ENCODE results near the gene HK1.
A peak's percentile ranks its signal among the peaks of the same experiment; 100 is the strongest.

The HK1 gene

GRCh38 chr10:69413221-69413865 is 135.0 kb downstream of the HK1 start:
- Histone ChIP-seq H3K4me1 (ENCODE audit: control insufficient read depth in 2 of 2, insufficient read depth in 2 of 2, low read length in 2 of 2) (peaks cover 14 to 16% of the 10 kb centered on the region in 2 donors), H3K36me3 (ENCODE audit: control insufficient read depth in 2 of 2, insufficient read depth in 2 of 2, low read length in 2 of 2) (no peaks in the 10 kb centered on the region), H3K27ac (ENCODE audit: low read depth in 2 of 2, low read length in 2 of 2) (peak overlapping the region in 1 of 2 donors; percentile 48), H3K9ac (ENCODE audit: low read depth in 1 of 2, low read length in 2 of 2) (no peak overlapping the region), H3K27me3 (ENCODE audit: control insufficient read depth in 2 of 2, insufficient read depth in 2 of 2, low read length in 2 of 2) (no peaks in the 10 kb centered on the region), H3K9me3 (ENCODE audit: control insufficient read depth in 2 of 2, low read length in 2 of 2) (no peaks in the 10 kb centered on the region), H3K4me3 (ENCODE audit: low read length in 2 of 2) (no peak overlapping the region)

GRCh38 chr10:69414036-69415018 is 136.0 kb downstream of the HK1 start:
- Histone ChIP-seq H3K9ac (ENCODE audit: low read depth in 1 of 2, low read length in 2 of 2) (no peak overlapping the region), H3K9me3 (ENCODE audit: control insufficient read depth in 2 of 2, low read length in 2 of 2) (no peaks in the 10 kb centered on the region), H3K36me3 (ENCODE audit: control insufficient read depth in 2 of 2, insufficient read depth in 2 of 2, low read length in 2 of 2) (no peaks in the 10 kb centered on the region), H3K27me3 (ENCODE audit: control insufficient read depth in 2 of 2, insufficient read depth in 2 of 2, low read length in 2 of 2) (no peaks in the 10 kb centered on the region), H3K27ac (ENCODE audit: low read depth in 2 of 2, low read length in 2 of 2) (peak overlapping the region in 1 of 2 donors; percentile 46), H3K4me1 (ENCODE audit: control insufficient read depth in 2 of 2, insufficient read depth in 2 of 2, low read length in 2 of 2) (peaks cover 16% of the 10 kb centered on the region in 2 donors), H3K4me3 (ENCODE audit: low read length in 2 of 2) (peak overlapping the region in 1 of 2 donors; percentile 41)

GRCh38 chr10:69415049-69415448 is 136.8 kb downstream of the HK1 start:
- Histone ChIP-seq H3K4me1 (ENCODE audit: control insufficient read depth in 2 of 2, insufficient read depth in 2 of 2, low read length in 2 of 2) (peaks cover 20 to 22% of the 10 kb centered on the region in 2 donors), H3K36me3 (ENCODE audit: control insufficient read depth in 2 of 2, insufficient read depth in 2 of 2, low read length in 2 of 2) (no peaks in the 10 kb centered on the region), H3K27me3 (ENCODE audit: control insufficient read depth in 2 of 2, insufficient read depth in 2 of 2, low read length in 2 of 2) (no peaks in the 10 kb centered on the region), H3K9me3 (ENCODE audit: control insufficient read depth in 2 of 2, low read length in 2 of 2) (no peaks in the 10 kb centered on the region), H3K27ac (ENCODE audit: low read depth in 2 of 2, low read length in 2 of 2) (peak overlapping the region in 1 of 2 donors; percentile 46), H3K4me3 (ENCODE audit: low read length in 2 of 2) (peak overlapping the region in 1 of 2 donors; percentile 41), H3K9ac (ENCODE audit: low read depth in 1 of 2, low read length in 2 of 2) (no peak overlapping the region)

- Histone ChIP-seq H3K9ac (ENCODE audit: low read depth in 1 of 2, low read length in 2 of 2) (no peak overlapping the region), H3K4me1 (ENCODE audit: control insufficient read depth in 2 of 2, insufficient read depth in 2 of 2, low read length in 2 of 2) (peaks cover 20 to 23% of the 10 kb centered on the region in 2 donors), H3K4me3 (ENCODE audit: low read length in 2 of 2) (peak overlapping the region in 1 of 2 donors; percentile 44), H3K27ac (ENCODE audit: low read depth in 2 of 2, low read length in 2 of 2) (peak overlapping the region in 1 of 2 donors; percentile 61), H3K27me3 (ENCODE audit: control insufficient read depth in 2 of 2, insufficient read depth in 2 of 2, low read length in 2 of 2) (no peaks in the 10 kb centered on the region), H3K36me3 (ENCODE audit: control insufficient read depth in 2 of 2, insufficient read depth in 2 of 2, low read length in 2 of 2) (no peaks in the 10 kb centered on the region), H3K9me3 (ENCODE audit: control insufficient read depth in 2 of 2, low read length in 2 of 2) (no peaks in the 10 kb centered on the region)
These were observed 137.7 kb downstream of the HK1 start for GRCh38 chr10:69415951-69416350.

GRCh38 chr10:69416695-69417094 is 138.4 kb downstream of the HK1 start, which contains the start of gene TACR2:
Gene TACR2, minus strand, starts transcription at chr10:69416918. Its CDS starts 595 bp downstream, at chr10:69416323.
- H3K9me3 ChIP-seq (ENCODE audit: control insufficient read depth in 2 of 2, low read length in 2 of 2) = no peaks in the 10 kb centered on the region
- H3K27ac ChIP-seq (ENCODE audit: low read depth in 2 of 2, low read length in 2 of 2) = peak within 1 kb of the TSS; percentile 48 to 61
- H3K36me3 ChIP-seq (ENCODE audit: control insufficient read depth in 2 of 2, insufficient read depth in 2 of 2, low read length in 2 of 2) = no peaks in the 10 kb centered on the region
- peaks cover 20 to 23% of the 10 kb centered on the region in 2 donors for H3K4me1 ChIP-seq (ENCODE audit: control insufficient read depth in 2 of 2, insufficient read depth in 2 of 2, low read length in 2 of 2)
- no peaks in the 10 kb centered on the region for H3K27me3 ChIP-seq (ENCODE audit: control insufficient read depth in 2 of 2, insufficient read depth in 2 of 2, low read length in 2 of 2)
- peak within 1 kb of the TSS in 1 of 2 donors; percentile 44 for H3K4me3 ChIP-seq (ENCODE audit: low read length in 2 of 2)
- H3K9ac ChIP-seq (ENCODE audit: low read depth in 1 of 2, low read length in 2 of 2) = peak within 1 kb of the TSS in 1 of 2 donors; percentile 28

GRCh38 chr10:69417542-69417941 is 139.2 kb downstream of the HK1 start:
- no peaks in the 10 kb centered on the region for H3K9me3 ChIP-seq (ENCODE audit: control insufficient read depth in 2 of 2, low read length in 2 of 2)
- peak overlapping the region in 1 of 2 donors; percentile 28 for H3K9ac ChIP-seq (ENCODE audit: low read depth in 1 of 2, low read length in 2 of 2)

GRCh38 chr10:69418052-69418752 is 139.9 kb downstream of the HK1 start:
- H3K27ac ChIP-seq (ENCODE audit: low read depth in 2 of 2, low read length in 2 of 2) = peak overlapping the region; percentile 48 to 61
- H3K4me3 ChIP-seq (ENCODE audit: low read length in 2 of 2) = peak overlapping the region in 1 of 2 donors; percentile 17
- no peak overlapping the region for H3K9ac ChIP-seq (ENCODE audit: low read depth in 1 of 2, low read length in 2 of 2)
- H3K9me3 ChIP-seq (ENCODE audit: control insufficient read depth in 2 of 2, low read length in 2 of 2) = no peaks in the 10 kb centered on the region
- no peaks in the 10 kb centered on the region for H3K36me3 ChIP-seq (ENCODE audit: control insufficient read depth in 2 of 2, insufficient read depth in 2 of 2, low read length in 2 of 2)
- peaks cover 20 to 26% of the 10 kb centered on the region in 2 donors for H3K4me1 ChIP-seq (ENCODE audit: control insufficient read depth in 2 of 2, insufficient read depth in 2 of 2, low read length in 2 of 2)
- H3K27me3 ChIP-seq (ENCODE audit: control insufficient read depth in 2 of 2, insufficient read depth in 2 of 2, low read length in 2 of 2) = no peaks in the 10 kb centered on the region

More at GRCh38 chr10:69417542-69417941, 139.2 kb downstream of the HK1 start:
- peak overlapping the region; percentile 48 to 61 for H3K27ac ChIP-seq (ENCODE audit: low read depth in 2 of 2, low read length in 2 of 2)
- H3K4me3 ChIP-seq (ENCODE audit: low read length in 2 of 2) = no peak overlapping the region
- H3K36me3 ChIP-seq (ENCODE audit: control insufficient read depth in 2 of 2, insufficient read depth in 2 of 2, low read length in 2 of 2) = no peaks in the 10 kb centered on the region
- H3K4me1 ChIP-seq (ENCODE audit: control insufficient read depth in 2 of 2, insufficient read depth in 2 of 2, low read length in 2 of 2) = peaks cover 20 to 26% of the 10 kb centered on the region in 2 donors
- no peaks in the 10 kb centered on the region for H3K27me3 ChIP-seq (ENCODE audit: control insufficient read depth in 2 of 2, insufficient read depth in 2 of 2, low read length in 2 of 2)

GRCh38 chr10:69419096-69419743 is 140.9 kb downstream of the HK1 start:
- Histone ChIP-seq H3K4me1 (ENCODE audit: control insufficient read depth in 2 of 2, insufficient read depth in 2 of 2, low read length in 2 of 2) (peaks cover 20 to 33% of the 10 kb centered on the region in 2 donors), H3K4me3 (ENCODE audit: low read length in 2 of 2) (no peak overlapping the region), H3K27ac (ENCODE audit: low read depth in 2 of 2, low read length in 2 of 2) (peak overlapping the region; percentile 44 to 68), H3K36me3 (ENCODE audit: control insufficient read depth in 2 of 2, insufficient read depth in 2 of 2, low read length in 2 of 2) (no peaks in the 10 kb centered on the region), H3K9me3 (ENCODE audit: control insufficient read depth in 2 of 2, low read length in 2 of 2) (no peaks in the 10 kb centered on the region), H3K27me3 (ENCODE audit: control insufficient read depth in 2 of 2, insufficient read depth in 2 of 2, low read length in 2 of 2) (no peaks in the 10 kb centered on the region), H3K9ac (ENCODE audit: low read depth in 1 of 2, low read length in 2 of 2) (no peak overlapping the region)

GRCh38 chr10:69419744-69420126 is 141.4 kb downstream of the HK1 start:
- H3K4me1 ChIP-seq (ENCODE audit: control insufficient read depth in 2 of 2, insufficient read depth in 2 of 2, low read length in 2 of 2) = peaks cover 20 to 34% of the 10 kb centered on the region in 2 donors
- H3K9ac ChIP-seq (ENCODE audit: low read depth in 1 of 2, low read length in 2 of 2) = no peak overlapping the region
- no peaks in the 10 kb centered on the region for H3K9me3 ChIP-seq (ENCODE audit: control insufficient read depth in 2 of 2, low read length in 2 of 2)
- no peaks in the 10 kb centered on the region for H3K36me3 ChIP-seq (ENCODE audit: control insufficient read depth in 2 of 2, insufficient read depth in 2 of 2, low read length in 2 of 2)
- peak overlapping the region; percentile 44 to 68 for H3K27ac ChIP-seq (ENCODE audit: low read depth in 2 of 2, low read length in 2 of 2)
- H3K4me3 ChIP-seq (ENCODE audit: low read length in 2 of 2) = no peak overlapping the region
- H3K27me3 ChIP-seq (ENCODE audit: control insufficient read depth in 2 of 2, insufficient read depth in 2 of 2, low read length in 2 of 2) = no peaks in the 10 kb centered on the region
